ENCODE results near the gene PDXP.

The PDXP gene

DNA sequence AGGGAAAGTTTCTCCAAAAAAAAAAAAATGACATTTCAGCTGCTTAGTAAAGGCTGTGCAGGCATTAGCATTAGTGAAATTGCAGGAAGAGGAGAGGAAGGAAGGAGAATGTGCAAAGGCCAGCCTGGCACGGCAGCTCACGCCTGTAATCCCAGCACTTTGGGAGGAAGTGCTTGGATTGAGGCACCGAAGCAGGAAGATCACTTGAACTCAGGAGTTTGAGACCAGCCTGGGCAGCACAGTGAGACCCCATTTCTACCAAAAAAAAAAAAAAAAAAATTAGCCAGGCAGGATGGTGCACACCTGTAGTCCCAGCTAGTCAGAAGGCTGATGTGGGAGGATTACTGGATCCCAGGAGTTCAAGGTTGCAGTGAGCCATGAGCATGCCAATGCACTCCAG, 46.1 kb downstream of the PDXP start:
- no peak for DNase-seq

DNA sequence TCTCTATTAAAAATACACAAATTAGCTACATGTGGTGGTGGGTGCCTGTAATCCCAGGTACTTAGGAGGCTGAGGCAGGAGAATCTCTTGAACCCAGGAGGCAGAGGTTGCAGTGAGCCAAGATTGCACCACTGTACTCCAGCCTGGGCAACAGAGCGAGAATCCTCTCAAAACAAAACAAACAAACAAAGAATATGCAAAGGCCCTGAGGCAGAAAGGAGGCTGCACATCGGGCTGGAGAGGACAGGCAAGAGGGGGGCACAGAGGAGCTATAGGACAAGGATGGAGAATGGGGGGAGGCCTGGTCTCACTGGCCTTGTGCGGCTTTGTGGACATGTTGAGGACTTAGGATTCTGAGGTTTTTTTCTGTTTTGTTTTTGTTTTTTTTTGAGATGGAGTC, 46.7 kb downstream of the PDXP start:
- DNase-seq, result no peak

DNA sequence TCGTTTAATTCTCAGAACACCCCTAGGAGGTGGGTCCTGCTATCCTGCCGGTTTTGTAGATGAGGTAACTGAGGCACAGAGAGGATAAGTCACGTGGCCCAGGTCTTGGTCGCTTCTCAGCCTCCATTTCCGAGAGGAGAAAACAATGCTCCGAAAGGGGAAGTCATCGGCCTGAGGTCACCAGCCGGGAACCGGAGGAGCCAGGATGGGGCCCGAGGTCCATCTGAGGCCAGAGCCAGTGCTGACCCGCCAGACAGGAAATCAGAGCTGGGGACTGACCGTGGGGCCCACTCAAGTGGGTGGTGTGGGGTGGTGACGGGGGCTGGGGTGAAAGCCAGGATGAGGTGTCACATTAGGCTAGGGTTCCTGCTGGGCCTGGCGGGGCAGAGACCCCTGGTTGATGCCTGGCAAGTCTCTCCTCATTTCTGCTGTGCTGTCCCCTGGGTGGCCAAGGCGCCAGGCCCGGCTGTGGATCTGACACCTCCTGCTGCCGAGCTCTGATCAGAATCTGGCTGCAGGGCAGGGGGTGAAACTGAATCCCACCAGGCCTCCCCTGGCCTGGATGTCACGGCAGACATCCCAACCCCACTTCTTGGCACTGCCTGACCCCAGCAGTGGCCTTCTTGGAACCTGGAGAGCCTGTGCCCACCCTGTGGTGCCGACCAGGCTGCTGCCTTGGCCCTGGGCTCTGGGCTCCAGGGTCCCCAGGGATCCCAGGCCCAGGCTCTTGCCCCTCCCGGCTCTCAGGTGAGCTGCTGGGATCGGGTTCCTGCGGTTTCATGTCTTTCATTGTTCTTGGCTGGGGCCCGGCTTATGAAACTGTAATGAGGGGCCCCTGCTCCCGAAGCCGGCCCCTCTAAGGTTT, 50.3 kb downstream of the PDXP start:
- no peak for DNase-seq

GRCh38 chr22:37709445-37709765, 50.9 kb downstream of the PDXP start:
- no peak for DNase-seq

GRCh38 chr22:37710675-37711074, 52.2 kb downstream of the PDXP start:
- DNase-seq, result no peak

DNA sequence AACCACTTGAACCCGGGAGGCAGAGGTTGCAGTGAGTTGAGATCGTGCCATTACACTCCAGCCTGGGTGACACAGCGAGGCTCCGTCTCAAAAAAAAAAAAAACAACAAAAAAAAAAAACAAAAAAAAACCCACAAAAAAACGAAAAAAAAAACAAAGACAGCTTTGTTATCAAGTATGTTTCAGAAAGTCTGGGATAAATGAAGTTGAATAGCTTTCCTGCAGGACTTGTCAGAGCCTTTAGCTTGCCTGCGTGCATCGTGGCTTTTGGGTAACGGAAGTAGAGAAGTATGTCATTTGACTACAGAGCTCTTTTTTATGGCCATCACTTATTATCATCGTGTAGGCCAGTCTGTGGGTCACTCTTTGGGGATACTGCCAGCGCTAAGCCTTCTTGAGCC, 53.0 kb downstream of the PDXP start:
- DNase-seq, result no peak

DNA sequence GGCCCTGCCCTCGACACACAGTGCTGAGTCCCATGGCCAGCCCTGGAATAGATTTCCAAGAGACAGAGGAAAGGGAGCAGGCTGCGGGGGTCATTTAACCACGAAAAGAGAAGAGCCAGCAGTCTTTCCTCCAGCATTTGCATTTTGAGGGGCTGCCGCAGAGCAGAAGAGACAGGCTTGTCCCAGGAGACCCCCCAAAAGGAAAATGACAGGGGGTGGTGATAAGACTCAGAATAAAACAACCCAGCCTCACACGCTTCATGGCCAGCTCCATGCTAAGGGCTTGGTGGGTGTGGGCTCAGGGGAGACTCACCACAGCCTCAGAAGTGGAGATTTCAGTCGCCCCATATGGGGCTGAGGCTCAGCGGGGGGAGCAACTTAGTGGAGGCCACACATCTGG, 55.2 kb downstream of the PDXP start:
- no peak for DNase-seq

DNA sequence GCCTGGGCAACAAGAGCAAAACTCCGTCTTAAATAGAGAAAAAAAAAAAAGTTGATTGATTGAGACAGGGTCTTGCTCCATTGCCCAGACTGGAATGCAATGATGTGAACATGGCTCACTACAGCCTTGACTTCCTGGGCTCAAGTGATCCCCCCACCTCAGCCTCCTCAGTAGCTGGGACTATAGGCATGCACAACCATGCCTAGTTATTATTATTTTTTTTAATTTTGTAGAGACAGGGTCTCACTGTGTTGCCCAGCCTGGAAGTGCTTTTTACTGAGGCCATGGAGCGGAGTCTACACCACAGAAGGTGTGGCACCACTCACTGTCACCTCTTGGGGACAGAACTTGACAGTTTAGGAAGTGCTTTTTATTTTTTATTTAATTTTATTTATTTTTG, 56.1 kb downstream of the PDXP start:
- no peak for DNase-seq

DNA sequence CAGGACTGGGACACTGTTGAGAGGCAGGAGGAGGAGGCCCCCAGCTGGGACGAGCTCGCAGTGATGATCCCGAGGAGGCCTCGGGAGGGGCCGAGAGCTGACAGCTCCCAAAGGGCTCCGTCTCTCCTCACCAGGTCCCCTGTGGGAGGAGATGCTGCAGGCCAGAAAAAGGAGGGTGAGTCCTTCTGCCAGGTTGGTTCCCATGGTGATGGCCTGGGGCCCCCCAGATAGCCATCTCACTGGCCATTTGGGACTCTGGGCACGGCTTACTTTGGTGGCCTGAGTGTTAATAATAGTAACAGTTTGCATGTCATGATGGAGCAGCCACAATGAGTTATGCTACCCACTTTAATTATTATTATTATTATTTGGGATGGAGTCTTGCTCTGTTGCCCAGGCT, 57.2 kb downstream of the PDXP start:
- no peak for DNase-seq
